GM10266 (cell line): ENCODE measurements around the gene ADAMTSL1.

Experiments used
- DNase-seq: peaks from one replicate; pipeline ENCODE4 v3.0.0; 2012; ENCODE audit errors: extremely low spot score
- TF ChIP-seq, protein P1 (sequence below): IDR thresholded peaks from 2 replicates; pipeline ENCODE4 v1.5.1; 2012; ENCODE audit warnings: mild to moderate bottlenecking, low read depth; ENCODE audit not compliant: control insufficient read depth, insufficient read depth; ENCODE audit errors: missing control alignments

Gene ADAMTSL1, protein sequence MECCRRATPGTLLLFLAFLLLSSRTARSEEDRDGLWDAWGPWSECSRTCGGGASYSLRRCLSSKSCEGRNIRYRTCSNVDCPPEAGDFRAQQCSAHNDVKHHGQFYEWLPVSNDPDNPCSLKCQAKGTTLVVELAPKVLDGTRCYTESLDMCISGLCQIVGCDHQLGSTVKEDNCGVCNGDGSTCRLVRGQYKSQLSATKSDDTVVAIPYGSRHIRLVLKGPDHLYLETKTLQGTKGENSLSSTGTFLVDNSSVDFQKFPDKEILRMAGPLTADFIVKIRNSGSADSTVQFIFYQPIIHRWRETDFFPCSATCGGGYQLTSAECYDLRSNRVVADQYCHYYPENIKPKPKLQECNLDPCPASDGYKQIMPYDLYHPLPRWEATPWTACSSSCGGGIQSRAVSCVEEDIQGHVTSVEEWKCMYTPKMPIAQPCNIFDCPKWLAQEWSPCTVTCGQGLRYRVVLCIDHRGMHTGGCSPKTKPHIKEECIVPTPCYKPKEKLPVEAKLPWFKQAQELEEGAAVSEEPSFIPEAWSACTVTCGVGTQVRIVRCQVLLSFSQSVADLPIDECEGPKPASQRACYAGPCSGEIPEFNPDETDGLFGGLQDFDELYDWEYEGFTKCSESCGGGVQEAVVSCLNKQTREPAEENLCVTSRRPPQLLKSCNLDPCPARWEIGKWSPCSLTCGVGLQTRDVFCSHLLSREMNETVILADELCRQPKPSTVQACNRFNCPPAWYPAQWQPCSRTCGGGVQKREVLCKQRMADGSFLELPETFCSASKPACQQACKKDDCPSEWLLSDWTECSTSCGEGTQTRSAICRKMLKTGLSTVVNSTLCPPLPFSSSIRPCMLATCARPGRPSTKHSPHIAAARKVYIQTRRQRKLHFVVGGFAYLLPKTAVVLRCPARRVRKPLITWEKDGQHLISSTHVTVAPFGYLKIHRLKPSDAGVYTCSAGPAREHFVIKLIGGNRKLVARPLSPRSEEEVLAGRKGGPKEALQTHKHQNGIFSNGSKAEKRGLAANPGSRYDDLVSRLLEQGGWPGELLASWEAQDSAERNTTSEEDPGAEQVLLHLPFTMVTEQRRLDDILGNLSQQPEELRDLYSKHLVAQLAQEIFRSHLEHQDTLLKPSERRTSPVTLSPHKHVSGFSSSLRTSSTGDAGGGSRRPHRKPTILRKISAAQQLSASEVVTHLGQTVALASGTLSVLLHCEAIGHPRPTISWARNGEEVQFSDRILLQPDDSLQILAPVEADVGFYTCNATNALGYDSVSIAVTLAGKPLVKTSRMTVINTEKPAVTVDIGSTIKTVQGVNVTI (N-terminal part only)

DNA sequence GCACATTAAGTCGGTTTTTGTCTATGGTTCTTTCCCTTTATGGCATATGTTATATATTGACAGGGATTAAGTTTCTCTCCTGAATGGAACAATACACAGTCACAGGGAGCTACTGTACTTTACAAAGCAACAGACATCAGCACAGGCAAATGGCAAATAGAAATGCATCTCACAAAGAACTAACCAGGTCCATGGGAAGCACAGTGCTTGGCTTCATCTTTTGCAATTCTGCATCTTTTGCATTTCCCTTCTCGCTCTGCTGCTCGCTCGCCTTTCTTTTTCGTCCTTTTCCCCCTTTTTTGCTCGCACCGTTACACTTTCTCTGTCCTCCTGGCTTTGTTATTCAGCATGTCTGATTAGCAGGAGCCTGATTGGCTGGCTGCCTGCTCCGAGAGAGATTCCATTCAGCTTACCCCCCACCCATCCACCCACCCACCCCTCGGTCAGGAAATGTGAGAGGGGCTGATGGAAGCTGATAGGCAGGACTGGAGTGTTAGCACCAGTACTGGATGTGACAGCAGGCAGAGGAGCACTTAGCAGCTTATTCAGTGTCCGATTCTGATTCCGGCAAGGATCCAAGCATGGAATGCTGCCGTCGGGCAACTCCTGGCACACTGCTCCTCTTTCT, at the start of gene ADAMTSL1:
Gene ADAMTSL1, plus strand, starts transcription at position 502 of the 628 bp plus-strand sequence. Its CDS starts 80 bp downstream, at position 582.
- DNase-seq = no peak
- TF ChIP-seq, protein P1, sequence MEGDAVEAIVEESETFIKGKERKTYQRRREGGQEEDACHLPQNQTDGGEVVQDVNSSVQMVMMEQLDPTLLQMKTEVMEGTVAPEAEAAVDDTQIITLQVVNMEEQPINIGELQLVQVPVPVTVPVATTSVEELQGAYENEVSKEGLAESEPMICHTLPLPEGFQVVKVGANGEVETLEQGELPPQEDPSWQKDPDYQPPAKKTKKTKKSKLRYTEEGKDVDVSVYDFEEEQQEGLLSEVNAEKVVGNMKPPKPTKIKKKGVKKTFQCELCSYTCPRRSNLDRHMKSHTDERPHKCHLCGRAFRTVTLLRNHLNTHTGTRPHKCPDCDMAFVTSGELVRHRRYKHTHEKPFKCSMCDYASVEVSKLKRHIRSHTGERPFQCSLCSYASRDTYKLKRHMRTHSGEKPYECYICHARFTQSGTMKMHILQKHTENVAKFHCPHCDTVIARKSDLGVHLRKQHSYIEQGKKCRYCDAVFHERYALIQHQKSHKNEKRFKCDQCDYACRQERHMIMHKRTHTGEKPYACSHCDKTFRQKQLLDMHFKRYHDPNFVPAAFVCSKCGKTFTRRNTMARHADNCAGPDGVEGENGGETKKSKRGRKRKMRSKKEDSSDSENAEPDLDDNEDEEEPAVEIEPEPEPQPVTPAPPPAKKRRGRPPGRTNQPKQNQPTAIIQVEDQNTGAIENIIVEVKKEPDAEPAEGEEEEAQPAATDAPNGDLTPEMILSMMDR = no peak

DNA sequence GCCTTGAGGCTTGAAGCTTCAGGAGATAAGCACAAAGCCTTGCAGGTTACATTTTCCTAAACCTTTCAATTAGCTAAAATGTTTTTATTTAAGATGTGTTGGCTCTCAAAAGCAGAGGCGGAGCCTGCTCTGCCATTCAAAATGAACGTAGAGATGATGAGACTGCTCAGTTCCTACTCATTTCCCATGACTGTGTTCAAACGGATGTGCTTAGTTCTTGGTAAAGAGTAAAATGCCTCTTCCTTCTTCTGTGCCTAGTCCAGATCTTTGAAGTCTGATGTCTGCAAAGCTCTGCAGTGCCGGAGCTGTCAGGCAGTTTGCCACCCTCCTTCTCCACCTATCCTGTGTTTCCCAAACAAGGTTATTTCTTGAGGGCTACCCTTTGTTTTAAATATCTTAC, 46.3 kb upstream of the ADAMTSL1 start:
- TF ChIP-seq, protein P1 = no peak
- no peak for DNase-seq

DNA sequence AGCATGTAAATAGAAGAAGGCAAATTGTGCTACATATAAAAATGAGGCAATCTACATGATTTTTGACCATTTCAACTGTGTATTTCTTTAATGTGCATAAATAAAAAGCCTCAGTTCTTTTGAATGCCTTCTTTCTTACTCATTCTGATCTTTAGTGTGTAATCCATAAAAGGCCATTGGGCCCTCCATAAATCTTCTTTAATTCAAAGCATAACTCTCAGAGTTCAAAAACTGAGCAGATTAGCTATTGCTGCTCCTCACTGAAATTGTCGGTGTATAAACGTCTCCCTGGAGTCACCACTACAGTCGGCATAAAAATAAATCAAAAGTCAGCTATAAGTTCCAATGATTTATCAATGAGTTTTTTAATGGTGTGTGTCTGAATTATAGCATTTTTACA, 45.3 kb upstream of the ADAMTSL1 start:
- DNase-seq = no peak
- TF ChIP-seq, protein P1 = no peak

DNA sequence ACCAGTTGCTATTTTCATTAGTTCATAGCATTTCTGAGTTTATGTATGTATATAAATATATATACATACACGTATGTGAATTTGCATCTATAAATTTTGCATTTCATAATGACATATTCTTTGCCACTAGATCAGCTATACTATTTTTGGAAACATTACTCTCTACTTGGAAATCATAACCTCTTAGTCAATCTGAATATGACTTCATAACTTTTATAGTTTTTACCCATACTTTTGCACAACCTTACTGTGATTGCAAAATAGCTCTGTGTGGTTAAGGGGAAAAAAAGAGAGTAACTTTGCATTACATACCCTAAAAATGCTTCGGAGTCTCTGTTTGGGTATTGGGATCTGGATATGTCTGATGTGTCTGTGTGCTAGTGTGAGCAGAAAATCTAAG, 44.9 kb upstream of the ADAMTSL1 start:
- TF ChIP-seq, protein P1 = no peak
- DNase-seq = no peak

DNA sequence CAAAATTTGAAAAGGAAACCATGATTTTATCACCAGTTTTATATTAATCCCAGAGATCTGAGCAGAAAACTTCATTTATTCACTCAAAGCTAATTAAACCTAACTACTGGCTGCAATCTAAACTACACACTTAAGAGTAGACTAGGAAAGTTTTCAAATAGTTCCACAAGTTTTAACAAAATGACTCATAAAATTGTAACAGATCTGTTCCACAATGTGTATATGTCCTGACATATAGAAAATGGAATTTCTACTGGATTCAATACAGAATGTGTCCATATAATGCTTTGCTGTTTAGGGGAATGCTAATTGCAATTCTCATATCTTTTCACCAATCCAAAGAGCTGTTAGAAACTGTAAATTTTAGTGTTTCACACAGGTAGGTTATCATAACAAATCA, 40.3 kb upstream of the ADAMTSL1 start:
- TF ChIP-seq, protein P1 = no peak
- no peak for DNase-seq

DNA sequence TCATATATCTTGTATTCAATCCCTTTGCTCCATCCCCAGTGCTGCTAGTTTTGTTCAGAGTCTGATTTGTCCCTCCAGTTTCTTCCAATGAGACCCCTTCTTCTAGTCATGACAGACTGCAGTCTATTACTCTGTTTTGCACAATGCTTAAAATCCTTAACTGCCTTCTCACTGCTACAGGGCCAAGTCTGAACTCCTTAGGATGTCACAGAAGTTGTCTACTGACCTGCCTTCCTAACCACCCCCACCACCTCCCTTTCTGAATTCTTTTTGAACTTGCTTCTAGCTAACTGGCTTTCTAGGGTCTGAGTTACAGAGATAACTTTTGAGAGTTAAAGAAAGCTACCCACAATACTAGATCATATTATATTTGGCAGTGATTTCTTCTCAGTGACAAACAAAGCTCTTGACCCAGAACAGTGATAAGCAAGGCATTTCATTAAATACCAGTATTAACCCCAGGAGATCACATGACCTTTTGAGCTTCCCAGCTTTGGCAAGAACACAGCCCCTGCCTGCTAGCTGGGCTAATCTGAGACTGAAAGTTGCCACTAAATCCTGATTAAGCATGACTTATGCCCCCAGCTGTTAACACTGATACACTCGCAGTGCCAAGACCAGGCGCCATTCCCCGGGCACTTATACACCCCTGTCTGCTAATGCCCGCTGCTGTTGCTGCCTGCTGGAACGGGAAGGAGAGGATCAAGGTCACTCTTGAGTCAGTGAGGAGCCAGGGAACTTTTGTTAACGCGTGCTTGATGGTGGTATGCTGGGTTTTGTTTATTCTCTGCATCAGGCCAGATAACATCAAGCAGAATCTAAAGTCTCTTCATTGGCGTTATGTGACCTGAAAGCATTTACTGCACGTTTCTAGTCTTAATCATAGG, 36.4 kb upstream of the ADAMTSL1 start:
- DNase-seq = no peak
- TF ChIP-seq, protein P1 = no peak
